ENCODE results near the gene NBEA.

Gene NBEA

GRCh38 chr13:34941835-34942731, at the start of gene NBEA:
Gene NBEA, plus strand, starts transcription at chr13:34942270. Its CDS starts 551 bp downstream, at chr13:34942821.
- no peaks in the 10 kb centered on the region for H3K36me3 ChIP-seq (replicated peaks)
- no peaks in the 10 kb centered on the region for H3K27me3 ChIP-seq (replicated peaks)
- peak; percentile 19 for DNase-seq
- peak; percentile 28 for TF ChIP-seq CTCF (IDR thresholded peaks at IDR 0.05; ENCODE audit: low read depth, low read length, missing control alignments)
- H3K27ac ChIP-seq, result no peak within 1 kb of the TSS
- peak within 1 kb of the TSS; percentile 82 for H3K4me3 ChIP-seq (ENCODE audit: low read depth, low read length)
- in situ Hi-C loops (cut with HindIII; ENCODE audit: low pct_ligation_motif_present, low sequenced_read_pairs), result no loop called here

- H3K36me3 ChIP-seq (replicated peaks), result no peaks in the 10 kb centered on the region
- in situ Hi-C loops (cut with HindIII; ENCODE audit: low pct_ligation_motif_present, low sequenced_read_pairs), result no loop called here
- DNase-seq, result no peak
- H3K4me3 ChIP-seq (ENCODE audit: low read depth, low read length), result no peak overlapping the region
- no peak for TF ChIP-seq CTCF (IDR thresholded peaks at IDR 0.05; ENCODE audit: low read depth, low read length, missing control alignments)
- no peak overlapping the region for H3K27ac ChIP-seq
- H3K27me3 ChIP-seq (replicated peaks), result no peaks in the 10 kb centered on the region
These were observed 47.3 kb upstream of the NBEA start for GRCh38 chr13:34894756-34895155.

- in situ Hi-C loops (cut with HindIII; ENCODE audit: low pct_ligation_motif_present, low sequenced_read_pairs), result no loop called here
- Histone ChIP-seq H3K27ac (no peak overlapping the region), H3K27me3 (replicated peaks) (no peaks in the 10 kb centered on the region), H3K4me3 (ENCODE audit: low read depth, low read length) (no peak overlapping the region), H3K36me3 (replicated peaks) (no peaks in the 10 kb centered on the region)
- DNase-seq, result no peak
- TF ChIP-seq CTCF (IDR thresholded peaks at IDR 0.05; ENCODE audit: low read depth, low read length, missing control alignments), result no peak
These were observed 44.9 kb upstream of the NBEA start for GRCh38 chr13:34897220-34897619.

- Histone ChIP-seq H3K4me3 (ENCODE audit: low read depth, low read length) (no peak overlapping the region), H3K27ac (no peak overlapping the region), H3K27me3 (replicated peaks) (no peaks in the 10 kb centered on the region), H3K36me3 (replicated peaks) (no peaks in the 10 kb centered on the region)
- no peak for TF ChIP-seq CTCF (IDR thresholded peaks at IDR 0.05; ENCODE audit: low read depth, low read length, missing control alignments)
- in situ Hi-C loops (cut with HindIII; ENCODE audit: low pct_ligation_motif_present, low sequenced_read_pairs), result no loop called here
- no peak for DNase-seq
These were observed 42.2 kb upstream of the NBEA start for GRCh38 chr13:34899888-34900287.

- in situ Hi-C loops (cut with HindIII; ENCODE audit: low pct_ligation_motif_present, low sequenced_read_pairs), result no loop called here
- Histone ChIP-seq H3K27me3 (replicated peaks) (no peaks in the 10 kb centered on the region), H3K27ac (no peak overlapping the region), H3K36me3 (replicated peaks) (no peaks in the 10 kb centered on the region), H3K4me3 (ENCODE audit: low read depth, low read length) (no peak overlapping the region)
- DNase-seq, result no peak
- TF ChIP-seq CTCF (IDR thresholded peaks at IDR 0.05; ENCODE audit: low read depth, low read length, missing control alignments), result no peak
These were observed 41.8 kb upstream of the NBEA start for GRCh38 chr13:34900288-34900739.

Measured in brain microvascular endothelial cell (primary cell).